ENCODE measurements around the gene IARS1. TPM values are rescaled to one million over a fixed set of nuclear protein-coding genes. Genes with fewer than 3 reads are reported as not detected.

Gene IARS1
- total and polyA plus RNA-seq, 2 of the 8 experiments (the other 6 are each of a cell fraction or from before 2014, with no cell fraction given): 74.9 to 243 TPM

DNA sequence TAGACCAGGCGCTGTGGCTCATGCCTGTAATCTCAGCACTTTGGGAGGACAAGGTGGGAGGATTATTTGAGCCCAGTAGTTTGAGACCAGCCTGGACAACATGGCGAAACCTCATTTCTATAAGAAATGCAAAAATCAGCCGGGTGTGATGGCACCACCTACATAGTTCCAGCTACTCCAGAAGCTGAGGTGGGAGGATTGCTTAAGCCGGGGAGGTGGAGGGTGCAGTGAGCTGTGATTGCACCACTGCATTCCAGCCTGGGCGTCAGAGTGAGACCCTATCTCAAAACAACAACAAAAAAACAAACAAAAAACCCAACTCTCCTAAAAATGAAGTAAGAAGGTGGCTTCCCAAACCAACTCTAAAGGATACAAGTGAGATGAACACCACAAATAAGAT, 23.0 kb downstream of the IARS1 start (continued):
- TF ChIP-seq EGR1 (IDR thresholded peaks at IDR 0.05; ENCODE audit: borderline replicate concordance, low read depth, low read length) (no peak), SUZ12 (IDR thresholded peaks at IDR 0.05; ENCODE audit: low read length) (no peak), RFX5 (IDR thresholded peaks at IDR 0.05; ENCODE audit: borderline replicate concordance, low read depth, low read length) (no peak), FOSL1 (IDR thresholded peaks at IDR 0.05; ENCODE audit: insufficient read depth, low read depth, low read length) (no peak), KDM5A (IDR thresholded peaks at IDR 0.05; ENCODE audit: low read length) (no peak)
